ENCODE measurements around the gene UQCR11.

GRCh38 chr19:1608359-1609102, 3.3 kb upstream of the UQCR11 start:
- TF ChIP-seq CTCF (IDR thresholded peaks at IDR 0.05): no peak
- no peak for TF ChIP-seq ZFX (IDR thresholded peaks at IDR 0.05; ENCODE audit: borderline replicate concordance)

Measured in 22Rv1 (cell line).